HG03159 (cell line): ENCODE results near the gene USP21.
"Not testable (repeated sequence)": the region's sequence is repeated elsewhere in the genome, so short reads cannot be mapped to it uniquely, and the experiment has no call there.

ENCODE experiments used
- ATAC-seq: cut with Tn5 transposase; IDR thresholded peaks from one replicate; pipeline ENCODE4 v1.9.1; 2021; ENCODE audit warnings: mild to moderate bottlenecking, moderate library complexity; ENCODE audit not compliant: unreplicated experiment

The USP21 gene, protein sequence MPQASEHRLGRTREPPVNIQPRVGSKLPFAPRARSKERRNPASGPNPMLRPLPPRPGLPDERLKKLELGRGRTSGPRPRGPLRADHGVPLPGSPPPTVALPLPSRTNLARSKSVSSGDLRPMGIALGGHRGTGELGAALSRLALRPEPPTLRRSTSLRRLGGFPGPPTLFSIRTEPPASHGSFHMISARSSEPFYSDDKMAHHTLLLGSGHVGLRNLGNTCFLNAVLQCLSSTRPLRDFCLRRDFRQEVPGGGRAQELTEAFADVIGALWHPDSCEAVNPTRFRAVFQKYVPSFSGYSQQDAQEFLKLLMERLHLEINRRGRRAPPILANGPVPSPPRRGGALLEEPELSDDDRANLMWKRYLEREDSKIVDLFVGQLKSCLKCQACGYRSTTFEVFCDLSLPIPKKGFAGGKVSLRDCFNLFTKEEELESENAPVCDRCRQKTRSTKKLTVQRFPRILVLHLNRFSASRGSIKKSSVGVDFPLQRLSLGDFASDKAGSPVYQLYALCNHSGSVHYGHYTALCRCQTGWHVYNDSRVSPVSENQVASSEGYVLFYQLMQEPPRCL

DNA sequence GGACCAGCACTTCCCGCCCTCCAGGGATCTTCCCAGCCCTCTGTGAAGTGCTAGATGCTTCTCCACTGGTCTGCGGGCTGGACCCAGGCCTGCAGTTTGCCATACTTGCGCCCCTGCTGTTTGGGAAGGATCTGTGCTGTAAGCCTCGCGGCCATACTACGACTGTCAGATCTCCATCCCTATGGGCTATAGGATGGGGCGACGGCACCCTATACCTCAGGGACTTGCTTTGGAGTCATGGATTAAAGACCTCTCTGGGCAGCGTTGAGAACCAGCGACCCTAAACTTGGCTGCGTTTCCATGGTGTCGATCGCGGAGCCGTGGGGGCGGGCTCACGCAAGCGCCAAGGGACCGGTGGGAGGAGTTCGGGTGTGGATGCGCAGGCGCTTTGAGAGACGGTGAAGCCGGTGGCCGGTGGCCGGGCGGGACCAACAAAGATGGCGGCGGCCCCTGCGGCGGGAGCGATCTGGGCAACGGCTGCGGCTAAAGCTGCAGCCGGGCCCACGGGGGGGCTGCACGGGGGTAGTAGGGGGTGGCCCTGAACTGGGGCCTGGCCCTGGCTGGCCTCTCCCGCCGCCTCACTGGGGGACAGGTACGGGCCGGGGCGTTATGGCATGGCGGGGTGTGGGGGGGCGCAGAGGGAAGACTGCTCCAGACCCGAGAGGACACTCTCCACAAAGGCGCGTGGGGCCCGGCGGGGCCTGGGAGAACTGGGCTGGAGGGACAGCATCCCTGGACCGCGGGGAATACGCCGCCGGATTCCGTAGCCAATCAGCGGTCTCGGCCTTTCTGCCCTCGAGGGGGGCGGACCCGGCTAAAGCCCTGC lies at the start of gene USP21:
Gene USP21 (plus strand): TSS at position 414 of the 826 bp plus-strand sequence. CDS start 1,141 bp downstream, outside the sequence.
- ATAC-seq: peak; percentile 75

DNA sequence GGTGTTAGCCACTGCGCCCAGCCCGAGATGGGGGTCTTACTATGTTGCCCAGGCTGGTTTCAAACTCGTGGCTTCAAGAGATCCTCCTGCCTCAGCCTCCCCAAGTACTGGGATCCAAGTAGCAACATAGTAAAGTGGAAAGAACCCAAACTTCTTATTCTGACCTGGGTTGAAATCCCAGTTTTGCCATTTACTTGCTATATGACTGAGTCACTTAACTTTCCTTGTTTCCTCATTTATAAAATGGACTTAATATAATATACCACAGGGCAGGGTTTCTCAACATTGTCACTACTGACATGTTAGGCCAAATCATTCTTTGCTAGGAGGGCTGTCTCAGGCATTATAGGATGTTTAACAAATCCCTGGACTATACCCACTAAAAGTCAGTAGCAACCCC lies 48.2 kb upstream of the USP21 start:
- ATAC-seq: no peak

DNA sequence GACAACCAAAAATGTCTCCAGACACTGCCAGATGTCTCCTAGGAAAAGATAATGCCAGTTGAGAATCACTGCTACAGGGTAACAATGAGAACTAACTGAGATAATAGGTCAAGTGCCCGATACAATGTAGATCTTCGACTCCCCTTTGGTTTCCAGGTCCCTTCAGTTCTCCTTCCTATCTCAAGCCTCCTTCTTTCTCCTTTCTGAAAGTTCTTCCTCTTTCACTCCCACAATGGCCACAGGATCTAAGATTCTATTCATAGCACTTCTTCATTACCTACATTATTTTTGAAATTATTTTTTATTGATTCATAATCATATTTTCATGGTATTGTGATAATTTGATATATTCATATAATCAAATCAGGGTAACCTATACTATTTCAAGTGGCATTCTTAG lies 47.8 kb upstream of the USP21 start:
- no peak for ATAC-seq

DNA sequence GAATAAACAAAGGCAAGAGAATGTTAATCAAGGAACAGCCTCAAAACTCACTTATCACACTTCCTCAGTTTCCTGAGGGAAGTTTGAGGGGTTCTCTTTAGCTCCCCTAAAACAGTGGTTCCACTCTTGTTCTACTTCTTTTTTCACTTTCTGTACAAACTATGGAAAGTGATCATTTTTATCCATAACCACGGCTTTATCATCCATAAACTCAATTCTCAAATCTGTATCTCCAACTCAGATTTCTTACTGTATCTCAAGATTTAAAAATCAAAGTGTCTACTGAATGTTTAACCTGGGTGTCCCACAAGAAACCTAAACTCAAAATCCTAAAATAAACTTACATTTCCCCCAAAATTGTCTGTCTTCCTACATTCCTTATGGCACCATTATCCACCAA lies 45.4 kb upstream of the USP21 start:
- no peak for ATAC-seq

DNA sequence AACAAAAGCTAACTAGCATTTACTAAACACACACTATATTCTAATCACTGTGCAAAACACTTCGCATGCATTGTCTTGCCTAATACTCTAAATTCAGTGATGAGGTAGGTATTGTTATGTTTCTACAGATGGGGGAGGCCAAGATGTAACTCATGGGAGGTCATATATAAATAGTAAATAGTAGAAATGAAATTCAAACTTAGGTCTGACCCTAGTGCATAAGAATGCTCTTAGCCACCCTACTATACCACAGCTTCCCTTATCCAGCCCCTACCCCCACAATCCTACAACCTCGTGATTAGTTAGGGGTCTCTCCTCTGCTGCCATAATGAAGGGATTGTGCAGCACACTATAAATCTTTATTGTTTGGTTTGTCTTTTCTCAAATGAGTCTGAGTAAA lies 44.7 kb upstream of the USP21 start:
- ATAC-seq: no peak

DNA sequence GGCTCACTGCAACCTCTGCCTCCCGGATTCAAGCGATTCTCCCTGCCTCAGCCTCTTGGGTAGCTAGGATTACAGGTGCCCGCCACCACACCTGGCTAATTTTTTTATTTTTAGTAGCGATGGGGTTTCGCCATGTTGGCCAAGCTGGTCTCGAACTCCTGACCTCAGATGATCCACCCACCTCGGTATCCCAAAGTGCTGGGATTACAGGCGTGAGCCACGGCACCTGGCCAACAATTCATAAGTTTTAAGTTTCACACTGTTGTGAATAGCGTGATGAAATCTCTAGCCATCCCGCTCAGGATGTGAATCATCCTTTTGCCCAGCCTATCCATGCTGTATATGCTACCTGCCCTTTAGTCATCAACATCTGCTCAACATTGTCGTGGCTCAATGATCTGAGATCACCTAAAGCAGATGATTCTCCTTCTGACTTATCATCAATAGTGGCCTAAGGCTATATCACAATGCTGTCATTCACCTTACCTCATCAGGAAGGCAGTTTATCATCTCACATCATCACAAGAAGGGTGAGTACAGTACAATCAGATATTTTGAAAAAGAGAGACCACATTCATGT lies 44.1 kb upstream of the USP21 start:
- ATAC-seq: no peak

DNA sequence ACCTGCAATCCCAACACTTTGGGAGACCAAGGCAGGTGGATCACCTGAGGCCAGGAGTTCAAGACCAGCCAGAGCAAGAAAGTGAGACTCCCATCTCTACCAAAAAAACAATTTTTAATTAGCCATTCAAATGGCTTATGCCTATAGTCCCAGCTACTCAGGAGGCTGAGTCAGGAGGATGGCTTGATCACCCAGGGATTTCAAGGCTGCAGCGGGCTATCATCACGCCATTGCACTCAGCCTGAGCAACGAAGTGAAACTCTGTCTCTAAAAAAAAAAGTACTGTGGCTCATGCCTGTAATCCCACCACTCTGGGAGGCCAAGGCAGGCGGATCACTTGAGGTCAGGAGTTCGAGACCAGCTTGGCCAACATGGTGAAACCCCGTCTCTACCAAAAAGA lies 43.3 kb upstream of the USP21 start:
- not testable (repeated sequence) for ATAC-seq

DNA sequence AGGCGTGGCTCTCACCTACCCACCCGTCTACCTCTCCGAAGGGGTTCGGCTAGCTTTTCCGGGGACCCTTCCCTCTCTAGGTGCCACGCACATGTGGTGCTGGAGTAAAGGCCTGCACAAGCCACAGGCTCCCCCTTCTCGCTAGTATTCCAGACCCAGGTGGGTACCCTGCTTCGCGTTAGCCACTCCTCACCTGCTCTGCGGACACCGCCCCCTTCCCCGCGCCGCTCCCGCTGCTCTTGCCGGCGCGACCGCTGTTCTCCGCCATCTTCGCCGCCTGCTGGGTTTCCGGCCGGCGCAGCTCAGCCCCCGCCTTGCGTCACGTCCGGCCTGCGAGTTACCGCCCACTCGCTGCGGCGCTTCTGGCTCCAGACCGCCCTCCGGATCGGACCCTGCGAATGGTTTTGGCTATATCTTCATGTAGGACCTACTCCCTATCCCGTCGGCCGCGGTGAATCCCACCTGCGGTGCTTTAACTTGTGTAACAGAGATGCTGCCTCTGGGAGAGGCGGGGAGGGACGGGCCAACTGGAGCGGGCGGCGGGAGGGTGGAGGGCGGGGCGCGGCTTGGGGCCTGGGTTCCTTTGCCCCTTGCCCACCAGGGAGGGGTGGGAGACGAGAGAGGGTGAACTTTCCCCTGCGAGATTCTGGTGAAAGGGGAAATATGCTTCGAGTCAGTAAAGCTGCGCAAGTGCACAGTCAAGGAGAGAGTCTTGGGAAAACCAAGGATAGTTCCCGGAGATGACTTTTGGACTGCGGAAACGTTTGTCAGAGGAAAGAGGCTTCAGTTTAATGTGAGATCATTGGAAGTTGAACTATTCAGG lies 41.3 kb upstream of the USP21 start, which contains the start of the genes NIT1 and PFDN2:
Gene NIT1 (plus strand): TSS at position 347 of the 823 bp plus-strand sequence. CDS start 72 bp downstream, at position 419.
Gene PFDN2 (minus strand): TSS at position 279 of the 823 bp plus-strand sequence. CDS start 11 bp downstream, at position 268.
- ATAC-seq: peak; percentile 86

DNA sequence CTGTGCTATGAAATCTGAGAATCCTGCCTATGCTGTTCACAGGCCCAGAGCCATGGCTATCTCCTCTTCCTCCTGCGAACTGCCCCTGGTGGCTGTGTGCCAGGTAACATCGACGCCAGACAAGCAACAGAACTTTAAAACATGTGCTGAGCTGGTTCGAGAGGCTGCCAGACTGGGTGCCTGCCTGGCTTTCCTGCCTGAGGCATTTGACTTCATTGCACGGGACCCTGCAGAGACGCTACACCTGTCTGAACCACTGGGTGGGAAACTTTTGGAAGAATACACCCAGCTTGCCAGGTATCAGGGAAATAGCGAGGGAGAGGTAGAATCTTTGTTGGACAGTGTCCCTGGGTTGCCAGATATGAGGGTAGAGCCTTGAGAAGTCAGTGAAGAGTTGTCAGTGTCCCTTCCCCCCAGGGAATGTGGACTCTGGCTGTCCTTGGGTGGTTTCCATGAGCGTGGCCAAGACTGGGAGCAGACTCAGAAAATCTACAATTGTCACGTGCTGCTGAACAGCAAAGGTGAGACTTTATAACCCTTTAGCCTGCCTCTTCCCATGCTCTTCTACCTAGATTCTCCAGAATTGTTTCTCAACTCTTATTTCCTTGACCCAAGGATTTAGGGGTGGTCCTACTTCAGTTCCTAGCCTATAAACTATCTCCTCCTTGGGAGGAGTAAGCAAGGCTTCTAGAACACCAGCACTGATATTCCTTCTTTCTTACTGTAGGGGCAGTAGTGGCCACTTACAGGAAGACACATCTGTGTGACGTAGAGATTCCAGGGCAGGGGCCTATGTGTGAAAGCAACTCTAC lies 40.0 kb upstream of the USP21 start:
- no peak for ATAC-seq

DNA sequence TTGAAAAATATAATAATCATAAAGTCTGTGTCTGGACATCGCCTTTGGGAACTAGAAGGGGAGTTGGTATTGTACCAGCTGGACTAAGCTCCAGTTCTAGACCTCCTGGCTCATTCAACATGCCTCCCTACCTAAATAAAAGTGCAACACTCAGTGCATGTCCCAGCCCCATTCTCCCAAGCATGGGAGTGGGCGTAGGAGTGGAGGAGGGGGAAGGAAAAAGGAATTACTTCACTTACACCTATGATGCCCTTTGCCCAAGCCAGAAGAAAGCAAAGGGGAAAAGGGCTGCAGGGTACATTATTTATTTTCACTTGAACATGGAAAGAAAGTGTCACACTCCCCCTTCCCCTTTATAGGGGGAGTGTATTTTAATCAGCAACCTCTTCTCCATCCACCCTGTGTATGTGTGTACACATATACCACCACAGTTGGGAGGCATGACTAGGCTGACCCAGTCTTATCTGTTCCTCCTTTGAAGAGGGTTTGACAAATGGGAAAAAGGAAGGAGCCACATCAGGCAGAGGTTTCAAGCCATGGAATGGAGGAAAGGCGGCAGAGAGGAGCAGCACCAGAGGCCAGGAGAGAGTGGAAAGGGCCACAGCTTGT lies 38.2 kb upstream of the USP21 start:
- ATAC-seq: no peak

DNA sequence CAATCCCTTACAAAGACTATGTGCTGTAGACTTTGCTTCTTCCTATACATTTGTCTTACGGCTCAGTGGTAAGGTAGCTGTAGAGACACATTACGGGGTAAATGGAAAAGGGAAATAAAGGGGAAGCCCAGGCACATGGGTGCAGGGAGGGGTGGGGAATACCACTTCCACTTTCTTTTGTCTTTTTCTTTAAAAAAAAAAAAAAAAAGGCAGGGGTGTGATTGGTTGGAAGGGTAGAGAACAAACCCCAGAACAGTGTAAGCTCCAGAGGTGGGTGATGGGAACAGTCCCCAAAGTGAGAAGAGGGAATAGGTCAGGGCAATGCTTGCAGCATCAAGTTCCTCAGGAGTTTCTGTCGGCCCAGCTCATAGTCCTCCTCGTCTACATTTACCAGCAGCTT lies 37.5 kb upstream of the USP21 start:
- ATAC-seq: no peak

DNA sequence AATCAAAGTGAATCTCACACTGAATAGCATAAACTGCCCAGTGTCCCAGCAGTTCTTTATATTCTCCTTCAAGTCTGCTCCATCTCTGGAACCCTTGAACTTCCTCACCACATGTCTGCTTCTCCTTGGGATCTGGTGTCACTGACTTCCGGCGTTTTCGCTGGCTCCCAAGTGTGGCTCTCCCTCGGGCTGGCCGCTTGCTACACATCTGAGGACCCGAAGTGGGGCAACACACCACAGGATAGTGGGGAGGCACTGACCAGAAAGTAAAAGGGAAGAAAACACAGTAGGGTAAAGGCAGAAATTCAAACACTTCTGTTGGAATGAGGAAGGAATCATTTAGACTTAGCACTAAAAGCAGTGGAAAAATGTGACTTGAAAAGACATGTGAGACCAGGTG lies 36.3 kb upstream of the USP21 start:
- no peak for ATAC-seq

DNA sequence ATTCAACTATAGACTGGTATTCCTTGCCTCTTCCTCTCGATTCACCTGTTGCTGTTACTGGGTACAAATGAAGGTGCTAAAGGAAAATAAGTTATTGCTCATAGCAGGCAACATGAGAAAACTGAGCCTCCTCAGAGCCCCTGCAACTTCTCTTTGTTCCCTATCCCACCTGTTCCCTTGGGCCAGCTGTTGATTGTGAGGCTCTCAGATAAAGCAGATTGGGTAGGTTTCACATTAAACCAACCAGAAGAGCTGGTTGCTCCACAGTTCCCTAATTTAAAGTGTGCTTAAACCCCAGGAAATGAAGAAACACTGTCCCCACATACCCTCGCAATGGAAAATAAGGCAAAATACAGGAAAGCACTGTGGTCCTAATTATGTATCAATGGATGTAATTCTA lies 31.7 kb upstream of the USP21 start:
- ATAC-seq: no peak

DNA sequence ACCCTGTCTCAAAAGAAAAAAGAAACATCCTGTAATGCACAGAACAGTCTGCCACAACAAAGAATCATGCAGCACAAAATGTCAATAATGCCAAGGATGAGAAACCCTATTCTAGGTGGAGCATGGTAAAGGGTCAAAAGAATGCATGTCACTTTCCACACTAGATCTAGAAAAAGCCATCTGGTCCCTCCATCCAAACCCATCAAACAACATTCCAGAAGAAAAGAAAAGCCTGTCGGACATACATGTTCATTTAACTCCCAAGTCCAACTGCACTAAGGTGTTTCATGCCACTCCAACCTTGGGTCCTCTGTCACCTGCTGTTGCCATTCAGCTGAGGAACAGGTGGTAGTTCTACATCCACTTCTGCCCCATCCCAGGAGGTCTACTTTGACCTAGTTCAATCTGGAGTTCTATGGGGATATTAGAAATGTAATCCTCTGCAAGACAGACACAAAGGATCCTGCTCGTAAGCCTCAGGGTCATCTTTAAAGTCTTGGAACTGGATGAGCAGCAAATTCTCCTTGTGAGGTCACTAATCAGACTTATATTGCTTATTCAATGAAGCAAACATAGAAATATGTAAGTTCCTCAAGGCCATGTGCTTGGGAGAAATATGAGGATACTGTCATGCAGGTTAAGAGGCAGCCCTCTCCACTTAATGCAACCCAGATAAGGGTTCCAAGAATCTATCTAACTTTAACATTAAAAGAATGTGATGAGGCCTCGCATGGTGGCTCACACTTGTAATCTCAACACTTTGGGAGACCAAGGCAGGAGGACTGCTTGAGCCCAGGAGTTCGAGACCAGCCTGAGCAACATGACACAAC lies 30.5 kb upstream of the USP21 start:
- ATAC-seq: no peak

DNA sequence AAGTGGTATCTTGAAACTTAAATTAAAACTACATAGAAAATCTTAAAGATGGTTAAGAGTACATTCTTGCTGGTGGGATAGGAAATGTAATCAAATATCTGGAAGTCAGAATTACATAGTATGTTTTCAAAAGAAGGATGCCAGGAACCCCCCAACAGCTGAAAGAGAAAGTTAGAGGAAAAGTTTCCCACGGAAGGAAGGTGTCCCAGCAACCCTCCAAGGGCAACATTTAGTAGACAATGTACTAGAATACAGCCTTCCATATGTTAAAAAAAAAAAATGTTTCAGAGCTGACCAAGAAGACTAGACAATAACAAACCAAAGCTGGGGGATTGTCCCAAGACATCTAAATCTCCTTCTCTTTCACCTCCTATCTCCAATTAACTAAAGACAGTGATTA lies 29.0 kb upstream of the USP21 start:
- no peak for ATAC-seq

DNA sequence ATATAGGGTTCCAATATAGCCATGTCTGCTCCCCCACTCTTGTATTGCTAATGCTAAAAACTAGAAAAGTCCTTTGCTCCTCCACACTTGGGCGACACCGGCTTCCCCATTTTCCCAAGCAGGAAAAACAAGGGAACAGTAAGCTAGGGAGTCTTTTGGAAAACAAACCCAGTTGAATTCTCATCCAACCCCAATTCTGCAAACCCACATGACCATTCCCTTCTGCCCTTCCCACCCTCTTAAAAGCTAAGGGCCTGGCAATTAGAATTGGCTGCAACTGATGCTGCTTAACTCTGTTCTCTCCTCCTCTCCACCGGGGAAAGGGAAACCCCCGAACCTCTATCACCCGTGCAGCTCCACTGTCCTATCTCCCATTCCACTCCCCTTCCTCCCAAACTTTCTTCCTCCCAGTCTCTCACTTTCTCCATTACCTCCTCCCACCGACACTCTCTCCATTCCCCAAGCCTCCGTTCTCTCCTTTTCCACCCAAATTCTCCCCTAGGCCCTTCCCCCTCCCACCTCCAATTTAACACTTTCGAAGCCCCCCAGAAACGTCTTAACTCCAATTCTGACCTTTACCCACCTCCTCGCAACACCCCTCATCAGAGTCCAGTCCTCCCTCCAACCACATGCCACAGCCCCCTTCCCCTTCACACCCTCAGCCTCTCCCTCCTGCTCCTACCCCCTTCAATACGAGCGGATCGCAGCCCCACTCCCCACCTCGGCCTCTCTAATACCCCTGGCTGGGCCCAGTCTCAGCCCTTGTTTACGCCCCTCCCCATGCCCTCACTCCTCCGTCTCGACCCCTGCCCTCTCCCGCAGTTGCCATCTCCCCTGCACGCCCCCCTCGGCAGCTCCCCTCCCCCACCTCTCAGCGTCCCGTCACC lies 27.5 kb upstream of the USP21 start:
- ATAC-seq: no peak
